HG03457 (cell line): ENCODE measurements around the gene NCK2.

ENCODE experiments used
- ATAC-seq: cut with Tn5 transposase; IDR thresholded peaks from one replicate; pipeline ENCODE4 v1.9.1; 2021; ENCODE audit warnings: moderate number of reproducible peaks; ENCODE audit not compliant: unreplicated experiment

NCK2 gene

DNA sequence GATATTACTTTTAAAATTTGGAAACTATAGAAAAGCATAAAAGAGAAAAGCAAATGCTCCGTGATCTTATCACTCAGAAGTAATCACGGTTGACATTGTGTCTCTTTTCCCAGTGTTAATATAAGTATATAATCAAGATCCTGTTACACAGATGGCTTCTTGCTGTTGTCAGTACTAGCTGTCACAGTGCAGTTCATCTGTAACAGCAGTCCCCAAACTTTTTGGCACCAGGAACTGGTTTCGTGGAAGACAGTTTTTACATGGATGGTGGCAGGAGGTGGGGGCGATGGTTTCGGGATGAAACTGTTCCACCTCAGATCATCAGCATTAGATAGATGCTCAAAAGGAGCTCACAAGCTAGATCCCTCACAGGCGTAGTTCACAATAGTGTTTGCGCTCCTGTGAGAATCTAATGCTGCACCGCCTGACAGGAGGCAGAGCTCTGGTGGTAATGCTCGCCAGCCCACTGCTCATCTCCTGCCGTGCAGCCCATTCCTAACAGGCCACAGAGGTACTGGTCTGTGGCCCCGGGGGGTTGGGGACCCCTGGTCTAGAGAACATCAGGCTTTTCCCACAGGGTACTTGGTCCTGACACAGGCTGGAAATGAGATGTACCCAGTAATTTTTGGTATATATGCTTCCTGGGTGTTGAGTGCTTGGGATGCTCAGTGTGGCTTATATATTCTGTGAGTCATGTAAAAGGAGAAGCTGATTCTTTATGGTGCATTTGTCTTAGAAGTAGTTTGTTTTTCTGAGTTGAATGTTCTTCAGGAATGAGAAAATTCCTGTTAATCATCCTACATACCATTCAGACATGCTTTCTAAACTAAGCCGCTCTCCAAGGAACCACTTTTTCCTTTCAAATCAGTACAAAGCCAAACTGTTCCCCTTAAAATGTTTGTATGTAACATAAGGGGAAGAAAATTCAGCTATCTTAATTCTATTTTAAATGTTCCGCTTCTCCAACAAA, 121.8 kb downstream of the NCK2 start:
- no peak for ATAC-seq

DNA sequence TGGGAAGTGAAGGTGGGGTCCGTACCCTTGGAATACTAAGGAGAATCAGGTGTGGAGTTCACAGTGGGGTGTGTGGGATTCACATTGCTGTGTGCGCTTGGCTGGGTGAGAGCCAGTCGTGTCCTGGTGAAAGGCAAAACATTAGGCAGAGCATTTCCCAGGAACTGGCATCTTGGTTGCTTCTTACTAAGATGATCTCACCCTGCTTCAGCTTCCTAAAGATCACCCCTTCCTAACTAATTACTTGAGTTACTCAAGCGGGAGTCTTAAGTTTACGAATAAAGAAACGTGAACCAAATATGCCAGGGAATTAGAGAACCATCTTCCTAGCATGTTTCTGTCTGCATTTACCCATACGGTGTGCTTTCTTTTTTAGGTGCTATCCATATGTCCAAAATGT, 122.9 kb downstream of the NCK2 start:
- no peak for ATAC-seq

DNA sequence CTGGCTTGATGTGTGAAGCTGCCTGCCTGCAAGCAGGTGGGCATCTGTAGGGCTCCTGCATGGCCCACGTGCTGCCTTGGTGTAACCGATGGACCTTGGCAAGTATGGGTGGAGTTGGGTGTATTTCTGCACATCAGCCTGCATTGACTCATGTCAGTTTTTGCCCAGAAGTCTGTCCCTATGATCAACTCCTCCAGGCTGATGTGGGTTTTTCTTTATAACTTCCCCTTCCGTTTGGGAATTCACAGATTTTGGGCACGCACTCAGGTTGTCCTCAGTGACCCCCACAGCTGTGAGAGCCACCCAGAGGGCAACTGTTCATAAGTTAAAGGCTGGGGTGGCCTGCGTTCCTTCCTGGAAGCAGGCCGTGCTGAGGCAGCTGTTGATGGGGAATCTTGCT, 123.3 kb downstream of the NCK2 start:
- ATAC-seq: no peak

DNA sequence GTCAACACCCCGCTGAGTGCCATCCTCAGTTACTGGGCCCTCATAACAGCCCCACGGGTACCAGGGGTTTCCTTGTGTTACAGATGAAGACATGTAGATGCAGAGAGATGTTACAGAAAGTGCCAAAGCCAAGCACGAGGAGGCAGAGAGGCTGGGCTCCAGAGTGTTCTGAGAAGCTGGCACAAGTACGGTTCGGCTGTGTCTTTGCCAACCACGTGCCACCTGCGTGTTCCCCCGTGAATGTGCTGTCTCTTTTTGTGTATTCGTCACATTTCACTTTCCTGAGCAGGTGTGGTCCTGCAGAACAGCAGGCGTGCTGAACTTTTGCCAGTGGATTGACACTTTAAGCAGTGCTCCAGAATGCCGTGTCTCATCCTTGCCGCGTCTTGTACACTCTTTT, 124.6 kb downstream of the NCK2 start:
- no peak for ATAC-seq

DNA sequence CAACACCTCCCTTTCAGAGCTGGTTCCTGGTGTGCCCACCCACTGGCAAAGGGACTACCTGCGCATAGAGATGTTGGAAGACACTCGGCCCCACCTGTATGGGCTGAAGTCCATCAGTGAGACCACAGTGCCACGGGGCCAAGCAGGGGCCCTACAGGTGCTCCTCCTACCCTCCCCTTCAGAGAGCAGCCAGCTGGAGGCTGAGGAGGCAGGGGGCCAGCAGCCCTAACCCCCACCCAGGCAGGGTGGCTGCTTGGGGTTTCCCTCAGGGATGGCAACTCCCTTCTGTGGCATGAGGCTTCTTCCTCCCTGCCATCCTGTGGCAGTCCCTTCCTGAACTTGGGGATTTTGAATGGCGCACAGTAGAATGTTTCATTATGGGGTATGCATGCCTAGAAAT, 125.3 kb downstream of the NCK2 start:
- ATAC-seq: no peak

DNA sequence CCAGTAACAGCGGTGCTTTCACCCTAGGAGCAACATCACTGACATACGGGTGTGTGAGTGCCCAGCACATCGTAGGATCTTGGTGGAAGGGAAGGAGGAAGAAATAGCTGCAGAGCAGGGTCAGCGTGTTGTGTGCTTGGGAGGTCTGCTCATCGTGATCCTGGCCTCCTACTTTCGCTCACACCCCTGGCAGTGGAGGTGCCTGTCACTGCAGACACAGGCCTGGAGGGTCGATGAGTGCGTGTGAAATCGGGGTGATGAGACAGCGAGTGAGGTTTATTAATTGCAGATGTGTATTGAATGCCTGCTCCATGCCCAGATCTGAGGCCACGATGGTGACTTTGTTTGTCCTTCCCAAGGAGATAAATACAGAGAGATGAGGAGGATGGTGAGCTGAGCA, 126.1 kb downstream of the NCK2 start:
- no peak for ATAC-seq

DNA sequence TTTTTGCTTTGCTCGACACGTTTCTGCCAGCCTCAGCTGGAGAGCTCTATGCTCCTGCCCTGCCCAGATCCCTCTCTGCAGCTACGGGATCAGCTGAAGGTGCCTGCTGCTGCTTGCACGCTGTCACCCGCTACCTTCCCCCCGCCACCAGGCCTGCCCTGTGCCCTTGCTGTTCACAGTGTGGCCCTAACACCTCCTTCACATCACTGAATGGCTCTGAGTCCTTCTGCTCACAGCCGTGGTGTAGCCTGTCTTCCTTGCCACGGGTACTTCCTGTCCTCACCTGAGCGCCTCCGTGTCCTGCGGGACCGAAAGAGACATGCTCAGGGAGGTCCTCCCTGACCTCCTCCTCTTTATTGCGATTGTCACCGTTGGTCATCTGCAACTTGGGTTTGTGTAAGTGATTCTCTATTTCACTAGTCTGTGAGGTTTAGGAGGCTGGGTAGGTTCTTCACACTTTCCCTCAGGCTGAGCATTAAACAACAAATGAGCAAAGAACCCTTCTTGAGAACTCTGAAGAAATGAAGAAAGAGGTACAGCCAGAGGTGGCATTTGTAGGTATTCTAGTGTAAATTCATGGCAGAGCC, 127.5 kb downstream of the NCK2 start:
- ATAC-seq: no peak

DNA sequence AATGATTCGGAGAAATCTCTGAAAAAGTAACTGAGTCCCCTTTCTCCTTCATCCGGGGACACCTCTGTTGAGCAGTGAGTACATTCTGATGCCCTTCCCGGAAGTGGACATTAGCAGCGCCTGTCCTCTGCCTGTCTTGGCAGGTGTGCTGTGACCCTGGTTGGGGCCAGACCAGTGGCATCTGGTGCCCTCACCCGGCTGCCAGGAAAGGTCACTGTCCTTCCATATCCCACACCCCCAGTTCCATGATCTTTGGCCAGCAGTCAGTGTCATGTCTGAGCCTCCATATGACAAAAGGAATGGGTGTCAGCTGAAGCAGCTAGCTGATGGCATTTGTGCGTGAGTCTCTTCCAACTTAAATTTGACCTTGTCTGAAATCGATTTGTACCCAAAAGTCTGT, 128.1 kb downstream of the NCK2 start:
- ATAC-seq: no peak

DNA sequence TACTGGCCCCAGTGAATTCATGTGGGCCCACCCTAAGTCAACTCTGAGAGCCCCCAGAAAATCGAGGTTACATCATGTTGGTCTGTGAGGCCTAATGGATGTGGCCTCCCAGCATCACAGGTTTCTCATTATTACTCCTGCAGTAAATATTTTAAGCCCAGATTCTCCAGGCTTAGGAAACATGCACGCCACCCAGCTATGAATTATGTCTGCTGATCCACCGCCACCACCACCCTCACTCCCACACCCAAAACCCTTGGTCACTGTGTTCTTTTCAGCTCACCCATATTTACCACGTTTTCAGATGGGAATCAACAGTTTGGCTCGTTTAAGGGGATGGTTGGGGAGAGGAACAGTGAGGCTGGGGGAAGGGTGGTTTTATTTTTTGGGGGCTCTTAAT, 128.6 kb downstream of the NCK2 start:
- no peak for ATAC-seq

DNA sequence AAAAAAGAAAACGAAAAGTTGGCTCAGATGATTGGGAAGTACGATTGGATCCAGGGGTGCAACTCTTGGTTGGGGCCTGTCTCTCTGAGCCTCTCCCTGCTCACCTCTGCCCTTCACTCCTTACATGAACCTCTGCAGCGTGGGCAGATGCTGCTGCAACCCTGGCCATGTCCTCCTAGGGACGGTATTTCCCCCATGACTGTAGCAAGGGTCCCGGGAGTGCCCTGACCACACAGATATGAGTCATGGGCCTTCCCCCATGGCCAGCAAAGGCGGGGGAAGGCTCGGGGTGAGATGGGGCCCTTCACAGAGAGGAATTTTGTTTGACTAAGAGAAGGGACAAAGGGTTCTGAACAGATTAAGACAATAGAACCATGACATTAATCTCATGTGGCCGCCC, 129.0 kb downstream of the NCK2 start:
- ATAC-seq: peak; percentile 91

DNA sequence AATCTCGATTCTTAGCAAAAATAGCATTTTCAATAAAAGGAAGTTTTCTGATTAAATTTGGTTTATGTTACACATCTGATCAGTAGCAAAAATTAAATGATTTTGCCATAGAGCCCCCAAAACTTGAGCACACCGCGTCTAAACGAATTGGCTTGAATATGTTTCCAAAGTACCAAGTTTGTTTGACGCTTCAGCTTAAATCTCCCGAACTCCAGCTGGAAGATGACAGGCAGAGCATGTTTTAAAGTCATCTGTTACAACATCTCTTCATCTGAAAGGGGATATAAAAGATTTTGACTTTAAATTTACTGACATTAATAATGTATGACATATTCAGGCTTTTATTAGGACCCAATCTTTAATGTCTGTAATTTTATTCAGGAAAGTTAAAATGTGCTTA, 129.8 kb downstream of the NCK2 start:
- ATAC-seq: no peak

DNA sequence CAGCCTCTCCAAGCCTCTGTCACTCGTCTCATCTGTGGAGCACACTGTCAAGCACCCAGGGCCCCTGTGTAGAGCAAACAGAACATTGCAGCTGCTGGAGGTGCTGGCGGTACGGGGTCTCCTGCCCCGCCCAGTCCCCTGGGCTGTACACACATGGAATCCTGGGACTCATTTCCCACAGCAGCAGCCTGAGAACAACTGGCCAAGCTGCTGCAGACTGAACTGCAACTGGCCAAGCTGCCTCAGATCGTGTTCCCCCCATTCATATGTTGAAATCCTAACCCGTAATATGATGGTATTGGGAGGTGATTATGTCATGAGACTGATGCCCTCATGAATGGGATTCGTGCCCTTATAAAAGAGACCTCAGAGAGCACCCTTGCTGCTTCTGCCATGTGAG, 130.5 kb downstream of the NCK2 start:
- no peak for ATAC-seq

DNA sequence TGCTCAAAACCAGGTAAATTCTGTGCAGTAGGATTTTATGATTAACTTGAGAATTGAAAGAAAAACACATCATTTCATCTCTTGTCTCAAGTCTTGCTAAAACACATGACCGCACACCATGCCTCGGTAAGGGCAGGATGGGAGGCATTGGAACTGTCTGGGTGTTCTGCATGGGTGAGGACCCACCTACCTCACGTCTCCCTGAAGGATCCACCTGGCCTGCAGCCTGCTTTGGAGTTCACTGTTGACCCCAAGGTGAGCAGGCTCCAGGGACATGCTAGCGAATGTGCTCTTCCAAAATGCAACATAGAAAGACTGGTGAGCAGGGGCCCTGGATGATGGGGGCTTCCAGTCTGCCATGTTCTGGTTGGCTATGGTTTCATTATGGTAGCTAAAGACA, 131.5 kb downstream of the NCK2 start:
- no peak for ATAC-seq

DNA sequence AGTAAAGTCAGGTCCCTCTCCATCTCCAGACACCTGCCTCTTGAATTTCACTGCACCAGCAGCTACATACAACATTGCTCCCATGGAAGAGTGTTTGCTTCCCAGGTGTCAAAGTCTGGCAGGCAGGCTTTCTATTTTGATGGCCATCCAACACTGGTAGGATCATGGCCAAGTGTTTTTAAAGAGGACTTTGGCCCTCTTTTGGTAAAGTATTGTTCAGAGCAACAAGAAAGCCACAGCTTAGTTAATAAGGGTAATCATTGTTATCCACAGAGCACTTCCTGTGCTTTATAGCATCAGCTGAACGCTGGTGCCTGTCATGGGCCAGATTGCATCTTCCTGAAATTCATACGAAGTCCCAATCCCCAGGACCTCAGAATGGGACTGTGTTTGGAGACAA, 133.2 kb downstream of the NCK2 start:
- ATAC-seq: no peak

DNA sequence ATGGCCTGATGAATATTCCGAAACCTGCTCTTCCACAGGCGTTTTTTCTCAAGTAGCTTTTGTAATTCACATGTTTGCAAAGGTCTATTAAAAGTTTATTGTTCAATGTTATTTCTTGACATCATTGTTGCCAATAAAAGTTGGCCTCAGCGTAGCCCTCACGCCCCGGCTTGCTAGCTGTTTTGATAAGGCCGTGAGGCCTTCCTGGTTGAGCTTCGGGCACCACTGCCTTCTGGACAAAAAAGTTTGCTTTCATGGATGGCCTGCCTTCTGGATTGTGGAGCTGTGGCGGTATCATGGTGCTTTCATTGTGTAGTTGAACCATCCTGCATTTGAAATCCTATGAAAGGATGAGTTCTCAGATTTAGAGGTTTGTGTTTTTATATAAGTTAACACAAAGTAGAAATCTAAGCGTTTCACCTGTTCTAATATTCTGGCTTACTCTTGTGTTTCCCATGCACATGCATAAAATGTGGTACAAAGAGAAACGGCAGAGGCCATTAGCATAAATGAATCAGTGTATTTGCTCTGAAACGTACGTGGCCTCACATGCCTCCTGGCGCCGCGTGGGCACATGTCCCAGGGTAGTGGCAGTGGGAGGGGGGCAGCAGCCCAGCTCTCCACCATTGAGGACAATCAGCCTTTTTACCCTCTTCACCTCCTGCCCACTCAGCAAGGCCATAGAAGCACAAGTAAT, 134.5 kb downstream of the NCK2 start:
- no peak for ATAC-seq

DNA sequence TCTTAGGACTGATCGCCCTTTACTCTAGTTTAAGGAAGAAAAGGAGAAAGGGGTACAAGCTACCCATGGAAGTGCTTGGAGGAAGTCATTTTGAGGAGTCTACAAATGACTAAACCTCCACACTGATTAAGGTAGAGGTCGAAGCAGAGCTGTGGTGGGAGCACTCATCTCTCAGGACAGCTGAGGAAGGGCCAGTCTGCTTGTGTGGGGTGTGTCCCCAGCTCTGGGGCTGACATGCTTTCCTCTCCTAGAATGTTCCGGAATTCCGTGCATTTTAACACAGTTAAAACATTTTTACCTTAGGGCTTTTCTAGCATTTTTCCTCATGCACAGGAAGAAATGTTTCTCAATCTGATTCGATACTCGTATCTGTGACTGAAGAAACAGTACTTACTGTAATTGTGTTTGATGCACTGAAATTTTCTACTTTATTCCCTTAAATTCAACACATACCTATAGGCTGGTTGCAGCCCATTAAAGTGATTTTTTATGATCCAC, 135.1 kb downstream of the NCK2 start:
- no peak for ATAC-seq

DNA sequence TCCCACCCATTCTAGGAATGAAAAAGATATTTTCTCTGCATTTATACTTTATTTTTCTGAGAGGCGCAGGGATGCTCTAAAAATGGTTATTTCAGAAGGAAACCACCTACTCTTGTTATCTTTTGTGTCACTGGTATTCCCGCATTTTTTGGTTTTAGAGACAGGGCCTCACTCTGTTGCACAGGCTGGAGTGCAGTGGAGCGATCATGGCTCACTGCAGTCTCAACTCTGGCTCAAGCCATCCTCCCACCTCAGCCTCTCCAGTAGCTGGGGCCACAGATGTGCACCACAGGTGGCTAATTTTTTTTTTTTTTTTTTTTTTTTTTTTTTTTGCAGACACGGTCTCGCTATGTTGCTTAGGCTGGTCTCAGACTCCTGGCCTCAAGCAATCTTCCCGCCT, 135.9 kb downstream of the NCK2 start:
- no peak for ATAC-seq

DNA sequence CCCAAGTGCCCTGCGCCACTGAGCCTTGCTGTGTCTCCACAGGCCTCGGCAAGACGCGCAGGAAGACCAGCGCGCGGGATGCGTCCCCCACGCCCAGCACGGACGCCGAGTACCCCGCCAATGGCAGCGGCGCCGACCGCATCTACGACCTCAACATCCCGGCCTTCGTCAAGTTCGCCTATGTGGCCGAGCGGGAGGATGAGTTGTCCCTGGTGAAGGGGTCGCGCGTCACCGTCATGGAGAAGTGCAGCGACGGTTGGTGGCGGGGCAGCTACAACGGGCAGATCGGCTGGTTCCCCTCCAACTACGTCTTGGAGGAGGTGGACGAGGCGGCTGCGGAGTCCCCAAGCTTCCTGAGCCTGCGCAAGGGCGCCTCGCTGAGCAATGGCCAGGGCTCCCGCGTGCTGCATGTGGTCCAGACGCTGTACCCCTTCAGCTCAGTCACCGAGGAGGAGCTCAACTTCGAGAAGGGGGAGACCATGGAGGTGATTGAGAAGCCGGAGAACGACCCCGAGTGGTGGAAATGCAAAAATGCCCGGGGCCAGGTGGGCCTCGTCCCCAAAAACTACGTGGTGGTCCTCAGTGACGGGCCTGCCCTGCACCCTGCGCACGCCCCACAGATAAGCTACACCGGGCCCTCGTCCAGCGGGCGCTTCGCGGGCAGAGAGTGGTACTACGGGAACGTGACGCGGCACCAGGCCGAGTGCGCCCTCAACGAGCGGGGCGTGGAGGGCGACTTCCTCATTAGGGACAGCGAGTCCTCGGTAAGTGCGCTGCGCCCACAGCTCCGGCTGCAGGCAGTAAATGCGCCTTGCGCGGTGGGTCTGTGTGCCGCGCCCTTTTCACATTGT, 136.8 kb downstream of the NCK2 start:
- ATAC-seq: no peak

DNA sequence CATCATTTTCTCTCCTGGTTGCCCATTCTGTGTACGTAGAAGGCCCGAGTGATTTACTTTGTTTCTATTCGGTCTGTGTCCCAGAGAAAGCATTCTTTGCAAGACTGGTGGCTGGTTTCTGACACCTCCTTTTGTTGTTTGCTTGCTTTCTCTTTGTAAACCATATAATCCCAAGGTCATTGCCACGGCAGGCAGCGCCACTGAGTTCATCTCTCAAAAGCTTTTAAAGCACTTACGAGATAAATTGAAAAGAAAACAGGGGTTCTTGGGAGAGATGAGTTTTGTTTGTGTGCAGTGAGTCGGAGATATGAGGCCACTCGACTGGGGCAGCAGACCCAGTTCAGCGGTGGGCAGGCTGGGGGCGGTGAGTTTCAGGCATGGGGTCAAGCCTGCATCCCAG, 137.6 kb downstream of the NCK2 start:
- no peak for ATAC-seq

DNA sequence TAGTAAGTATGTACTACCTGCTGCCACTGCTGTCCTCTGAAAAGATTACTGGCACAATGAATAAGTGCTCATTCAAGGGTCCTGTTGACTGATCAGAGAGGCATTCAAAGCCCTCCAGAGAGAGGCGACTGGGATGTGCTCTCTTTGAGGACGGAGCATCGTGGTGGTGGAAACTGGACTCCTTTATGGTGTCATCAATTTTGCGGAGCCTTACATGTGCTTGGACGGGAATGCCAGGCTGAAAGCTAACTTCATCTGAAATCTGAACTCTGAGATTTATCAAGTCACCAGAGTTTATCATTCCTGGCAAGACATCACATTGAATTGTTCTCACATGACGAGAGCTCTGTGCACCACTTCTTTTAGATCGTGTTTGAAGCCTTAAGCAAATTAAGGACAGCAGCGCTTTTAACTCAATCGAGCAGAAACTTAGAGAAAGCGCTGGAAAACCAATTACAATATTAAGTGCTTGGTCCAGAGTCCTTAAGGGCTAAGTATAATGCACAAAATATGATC, 138.3 kb downstream of the NCK2 start:
- ATAC-seq: no peak
